Stomach (tissue), 9 donors: Measurements from ENCODE around the gene CIBAR2. TPM values are rescaled to one million over a fixed set of nuclear protein-coding genes. Genes with fewer than 3 reads are reported as not detected.

Experiments
- DNase-seq, 2 donors: peaks; one replicate each; pipeline versions ENCODE4 v3.0.0 to v3.0.0-alpha.2; 2013 to 2019
- H3K27ac ChIP-seq, 5 donors: fragments of 200-600 bp in 4 of 5; sonication (generic) in 4 of 5; one replicate each; pipeline ENCODE4 v1.5.1; 2013 to 2019; ENCODE audit warnings: mild to moderate bottlenecking in 1 of 5, moderate library complexity in 1 of 5
- H3K27me3 ChIP-seq, 3 donors: fragments of 200-600 bp; sonication (generic); one replicate each; pipeline ENCODE4 v1.5.1; 2017 to 2019; ENCODE audit warnings: mixed run types in 1 of 3
- H3K36me3 ChIP-seq, 4 donors: fragments of 200-600 bp; sonication (generic); 1 replicate in 3 of 4; 2 replicates in 1 of 4; pipeline ENCODE4 v1.5.1; 2016 to 2019
- H3K4me1 ChIP-seq, 4 donors: fragments of 200-600 bp; sonication (generic); one replicate each; pipeline ENCODE4 v1.5.1; 2016 to 2019
- H3K4me3 ChIP-seq, 4 donors: fragments of 200-600 bp; sonication (generic) in 3 of 4; one replicate each; pipeline ENCODE4 v1.5.1; 2016 to 2019; ENCODE audit warnings: mild to moderate bottlenecking in 1 of 4
- H3K9me3 ChIP-seq, 4 donors: fragments of 200-600 bp; sonication (generic); one replicate each; pipeline ENCODE4 v1.5.1; 2016 to 2019
- CTCF ChIP-seq, 7 experiments: fragments of 450-650 bp in 4 of 7; fragments of 200-600 bp in 3 of 7; sonication (generic) in 3 of 7; IDR thresholded peaks; one replicate each; pipeline ENCODE4 v1.5.1; 2016 to 2019; ENCODE audit warnings: antibody characterized with exemption in 7 of 7, control low read depth in 2 of 7, mild to moderate bottlenecking in 1 of 7
- EP300 ChIP-seq: sonication (generic); formaldehyde crosslinking; IDR thresholded peaks from one replicate; pipeline ENCODE4 v1.6.1; 2017; ENCODE audit warnings: antibody characterized with exemption
- POLR2A ChIP-seq, 4 donors: fragments of 450-650 bp; IDR thresholded peaks; one replicate each; pipeline ENCODE4 v1.6.1; 2016; ENCODE audit warnings: antibody characterized with exemption in 4 of 4, control low read depth in 2 of 4, mild to moderate bottlenecking in 1 of 4, moderate library complexity in 1 of 4
- POLR2AphosphoS5 ChIP-seq, 3 donors: sonication (generic); formaldehyde crosslinking; IDR thresholded peaks; one replicate each; pipeline ENCODE4 v1.6.1; 2016; ENCODE audit warnings: antibody characterized with exemption in 3 of 3
- WGBS, 5 donors: extraction: QIAGEN DNeasy Blood & Tissue Kit in 3 of 5; methylation state at CpG; one replicate each; pipeline versions ENCODE4 v1.1.5 to v1.1.7; 2013 to 2018; 5-methylcytosine and 5-hydroxymethylcytosine counted together
- intact Hi-C: fragments of 100-400 bp; cut with DNase I; formaldehyde crosslinking; loops from one replicate; pipeline ENCODE4 v1.15.1; 2023; ENCODE audit warnings: low total_unique reads
- polyA plus RNA-seq, 3 donors: library from polyadenylated mRNA; stranded (reverse); fragments of 200-250 nt; gene quantifications; one replicate each; pipeline ENCODE4 v1.2.3, GENCODE V29; 2013
- total RNA-seq, 5 donors: library from RNA; depleted of rRNA; stranded (reverse); fragments of >200 nt; gene quantifications; one replicate each; pipeline versions ENCODE4 v1.1.0 to v1.2.3, GENCODE V29; 2014 to 2016
- donor health status: healthy with polysubstance abuse.
- donor health status: Bipolar disorder and iron deficiency.
- donor health status: healthy.

CIBAR2 gene
- total and polyA plus RNA-seq, 8 donors = 1.5 to 54.0 TPM; not detected in 6

- H3K27me3 ChIP-seq = no peaks in the 10 kb centered on the region
- TF ChIP-seq EP300 = no peak
- TF ChIP-seq POLR2AphosphoS5 (IDR thresholded peaks at IDR 0.05) = no peak
- no peak for TF ChIP-seq CTCF (IDR thresholded peaks at IDR 0.05)
- no peak for TF ChIP-seq POLR2A (IDR thresholded peaks at IDR 0.05)
- WGBS, 5 donors = 91 to 97% (median 96%) methylated on average over 6 of the region's 6 CpGs
- intact Hi-C loops = no loop called here
- no peak overlapping the region for H3K4me3 ChIP-seq
- peaks cover 0 to 30% (median 3%) of the 10 kb centered on the region in 4 donors for H3K4me1 ChIP-seq
- no peak overlapping the region for H3K27ac ChIP-seq
- DNase-seq = no peak
- H3K9me3 ChIP-seq = no peaks in the 10 kb centered on the region
- peaks cover 27 to 61% (median 50%) of the 10 kb centered on the region in 4 donors for H3K36me3 ChIP-seq
Observed at GRCh38 chr16:85064186-85064585, 48.1 kb downstream of the CIBAR2 start.

- H3K36me3 ChIP-seq = peaks cover 16 to 55% (median 42%) of the 10 kb centered on the region in 4 donors
- H3K27ac ChIP-seq = peak overlapping the region in 2 of 5 donors; percentile 20 to 47
- 87 to 92% (median 91%) methylated on average over 11 of the region's 11 CpGs for WGBS, 5 donors
- no peaks in the 10 kb centered on the region for H3K9me3 ChIP-seq
- intact Hi-C loops = no loop called here
- TF ChIP-seq CTCF (IDR thresholded peaks at IDR 0.05) (no peak), POLR2AphosphoS5 (IDR thresholded peaks at IDR 0.05) (no peak), POLR2A (IDR thresholded peaks at IDR 0.05) (no peak), EP300 (no peak)
- H3K4me1 ChIP-seq = peaks cover 0 to 34% (median 3%) of the 10 kb centered on the region in 4 donors
- no peaks in the 10 kb centered on the region for H3K27me3 ChIP-seq
- no peak for DNase-seq
- H3K4me3 ChIP-seq = no peak overlapping the region
Observed at GRCh38 chr16:85062845-85063244, 49.4 kb downstream of the CIBAR2 start.

GRCh38 chr16:85062323-85062722, 49.9 kb downstream of the CIBAR2 start:
- TF ChIP-seq EP300 = no peak
- WGBS, 5 donors = 83 to 94% (median 91%) methylated on average over 9 of the region's 9 CpGs
- intact Hi-C loops = no loop called here
- Histone ChIP-seq H3K4me3 (no peak overlapping the region), H3K27me3 (no peaks in the 10 kb centered on the region), H3K9me3 (no peaks in the 10 kb centered on the region), H3K4me1 (peaks cover 0 to 39% (median 6%) of the 10 kb centered on the region in 4 donors), H3K27ac (peak overlapping the region in 1 of 5 donors; percentile 47), H3K36me3 (peaks cover 11 to 50% (median 37%) of the 10 kb centered on the region in 4 donors)
- DNase-seq = no peak

GRCh38 chr16:85061566-85061965, 50.7 kb downstream of the CIBAR2 start:
- Histone ChIP-seq H3K4me1 (peaks cover under 1 to 46% (median 14%) of the 10 kb centered on the region in 4 donors), H3K27me3 (no peaks in the 10 kb centered on the region), H3K9me3 (no peaks in the 10 kb centered on the region), H3K36me3 (peaks cover 7 to 42% (median 30%) of the 10 kb centered on the region in 4 donors), H3K4me3 (no peak overlapping the region), H3K27ac (peak overlapping the region in 1 of 5 donors; percentile 47)
- TF ChIP-seq EP300 (no peak), POLR2AphosphoS5 (IDR thresholded peaks at IDR 0.05) (no peak), CTCF (IDR thresholded peaks at IDR 0.05) (no peak), POLR2A (IDR thresholded peaks at IDR 0.05) (no peak)
- 68 to 87% (median 81%) methylated on average over 8 of the region's 8 CpGs for WGBS, 5 donors
- intact Hi-C loops = no loop called here
- DNase-seq = peak; percentile 39 to 40

- TF ChIP-seq CTCF (IDR thresholded peaks at IDR 0.05) (no peak), EP300 (no peak), POLR2A (IDR thresholded peaks at IDR 0.05) (no peak), POLR2AphosphoS5 (IDR thresholded peaks at IDR 0.05) (no peak)
- DNase-seq = no peak
- intact Hi-C loops = no loop called here
- H3K4me3 ChIP-seq = no peak overlapping the region
- no peaks in the 10 kb centered on the region for H3K9me3 ChIP-seq
- peaks cover 12 to 69% (median 35%) of the 10 kb centered on the region in 4 donors for H3K4me1 ChIP-seq
- 67 to 98% (median 95%) methylated on average over 4 of the region's 4 CpGs for WGBS, 5 donors
- H3K27me3 ChIP-seq = no peaks in the 10 kb centered on the region
- peaks cover 0 to 25% (median 15%) of the 10 kb centered on the region in 4 donors for H3K36me3 ChIP-seq
- no peak overlapping the region for H3K27ac ChIP-seq
Observed at GRCh38 chr16:85058909-85059308, 53.4 kb downstream of the CIBAR2 start.
